Esophagus squamous epithelium (tissue), 5 donors: Measurements from ENCODE around the gene IER2. TPM values are rescaled to one million over a fixed set of nuclear protein-coding genes. Genes with fewer than 3 reads are reported as not detected.
"Not testable (repeated sequence)": the region's sequence is repeated elsewhere in the genome, so short reads cannot be mapped to it uniquely, and the experiment has no call there.

ENCODE experiments used
- DNase-seq: peaks from one replicate; lab custom pipeline; 2025; lab: John Stamatoyannopoulos, UW
- H3K27ac ChIP-seq, 4 donors: fragments of 200-600 bp; sonication (generic); one replicate each; pipeline ENCODE4 v1.5.1; 2016 to 2019; ENCODE audit warnings: mild to moderate bottlenecking in 1 of 4
- H3K27me3 ChIP-seq, 4 donors: fragments of 200-600 bp; sonication (generic); 1 replicate in 3 of 4; 2 replicates in 1 of 4; pipeline versions ENCODE4 v1.5.1 to v1.6.0; 2017 to 2021; ENCODE audit warnings: antibody characterized with exemption in 1 of 4
- H3K36me3 ChIP-seq, 3 donors: fragments of 200-600 bp; sonication (generic); one replicate each; pipeline ENCODE4 v1.5.1; 2016 to 2019
- H3K4me1 ChIP-seq, 3 donors: fragments of 200-600 bp; sonication (generic); one replicate each; pipeline ENCODE4 v1.5.1; 2017 to 2019
- H3K4me3 ChIP-seq, 4 donors: fragments of 200-600 bp; sonication (generic); 1 replicate in 3 of 4; 2 replicates in 1 of 4; pipeline ENCODE4 v1.5.1; 2016 to 2019; ENCODE audit warnings: mild to moderate bottlenecking in 2 of 4, moderate library complexity in 1 of 4
- H3K9me3 ChIP-seq, 3 donors: fragments of 200-600 bp; sonication (generic); one replicate each; pipeline ENCODE4 v1.5.1; 2016 to 2019
- POLR2A ChIP-seq, 4 donors: fragments of 450-650 bp; IDR thresholded peaks; one replicate each; pipeline ENCODE4 v1.6.1; 2017; ENCODE audit warnings: antibody characterized with exemption in 4 of 4, mild to moderate bottlenecking in 4 of 4, moderate library complexity in 3 of 4
- WGBS, 2 donors: methylation state at CpG; one replicate each; pipeline ENCODE4 v1.1.5; 2018; 5-methylcytosine and 5-hydroxymethylcytosine counted together
- intact Hi-C: fragments of 100-400 bp; cut with DNase I; formaldehyde crosslinking; loops from one replicate; pipeline ENCODE4 v1.15.0; 2022
- total RNA-seq, 4 donors: library from RNA; depleted of rRNA; stranded (reverse); fragments of >200 nt; gene quantifications; one replicate each; pipeline ENCODE4 v1.1.0, GENCODE V29; 2016
- TF ChIP-seq, protein P1 (sequence below), 6 experiments: fragments of 450-650 bp in 4 of 6; fragments of 200-600 bp in 2 of 6; sonication (generic) in 2 of 6; IDR thresholded peaks; one replicate each; pipeline ENCODE4 v1.5.1; 2016 to 2019; ENCODE audit warnings: antibody characterized with exemption in 6 of 6, mild to moderate bottlenecking in 4 of 6, moderate library complexity in 4 of 6
- donor health status: DM: yes; HTN: yes; CAD: no.

The IER2 gene
- total RNA-seq, 4 donors from 2014 or later: 46.5 to 118 (median 76.9) TPM

DNA sequence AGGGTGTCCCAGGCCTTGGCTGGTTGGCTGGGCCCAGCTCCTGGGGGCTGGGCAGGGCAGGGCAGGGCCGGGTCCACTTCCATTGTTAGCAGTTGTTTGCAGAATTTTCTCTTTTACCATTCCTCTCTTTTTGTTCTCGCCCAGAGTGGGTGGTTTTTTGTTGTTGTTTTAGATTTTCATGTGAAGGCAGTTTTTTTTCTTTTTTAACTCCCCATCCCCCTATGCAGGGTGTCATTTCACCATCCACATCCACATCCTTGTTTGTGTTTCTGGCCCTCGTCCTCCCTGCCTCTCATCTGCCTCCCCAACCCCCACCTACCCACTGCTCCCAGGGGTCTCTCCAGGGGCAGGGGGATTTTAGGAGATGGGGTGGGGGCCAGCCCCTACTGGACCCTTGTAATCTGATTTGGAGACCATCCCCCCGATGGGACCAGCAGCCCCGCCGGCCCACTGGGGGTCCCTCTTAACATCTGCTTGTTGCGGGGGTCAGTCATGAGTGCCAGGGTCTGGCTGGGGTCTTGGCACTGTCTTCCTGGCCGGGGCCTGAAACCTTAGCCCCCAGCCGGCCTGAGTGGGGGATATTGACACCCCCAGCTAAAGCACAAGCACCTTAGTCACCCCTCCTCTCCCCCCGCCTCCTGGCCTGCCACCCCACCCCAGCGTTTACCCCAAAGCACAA, 10.4 kb upstream of the IER2 start:
- WGBS, 2 donors: 55 to 78% methylated on average over 3 to 8 of the region's 11 CpGs
- no peak for DNase-seq
- peaks cover 41 to 89% (median 45%) of the 10 kb centered on the region in 3 donors for H3K36me3 ChIP-seq
- H3K27ac ChIP-seq: no peak overlapping the region
- no peak overlapping the region for H3K4me3 ChIP-seq
- no peak for TF ChIP-seq POLR2A (IDR thresholded peaks at IDR 0.05)
- TF ChIP-seq, protein P1, sequence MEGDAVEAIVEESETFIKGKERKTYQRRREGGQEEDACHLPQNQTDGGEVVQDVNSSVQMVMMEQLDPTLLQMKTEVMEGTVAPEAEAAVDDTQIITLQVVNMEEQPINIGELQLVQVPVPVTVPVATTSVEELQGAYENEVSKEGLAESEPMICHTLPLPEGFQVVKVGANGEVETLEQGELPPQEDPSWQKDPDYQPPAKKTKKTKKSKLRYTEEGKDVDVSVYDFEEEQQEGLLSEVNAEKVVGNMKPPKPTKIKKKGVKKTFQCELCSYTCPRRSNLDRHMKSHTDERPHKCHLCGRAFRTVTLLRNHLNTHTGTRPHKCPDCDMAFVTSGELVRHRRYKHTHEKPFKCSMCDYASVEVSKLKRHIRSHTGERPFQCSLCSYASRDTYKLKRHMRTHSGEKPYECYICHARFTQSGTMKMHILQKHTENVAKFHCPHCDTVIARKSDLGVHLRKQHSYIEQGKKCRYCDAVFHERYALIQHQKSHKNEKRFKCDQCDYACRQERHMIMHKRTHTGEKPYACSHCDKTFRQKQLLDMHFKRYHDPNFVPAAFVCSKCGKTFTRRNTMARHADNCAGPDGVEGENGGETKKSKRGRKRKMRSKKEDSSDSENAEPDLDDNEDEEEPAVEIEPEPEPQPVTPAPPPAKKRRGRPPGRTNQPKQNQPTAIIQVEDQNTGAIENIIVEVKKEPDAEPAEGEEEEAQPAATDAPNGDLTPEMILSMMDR (IDR thresholded peaks at IDR 0.05): no peak
- no peaks in the 10 kb centered on the region for H3K9me3 ChIP-seq
- peaks cover 0 to 14% (median 7%) of the 10 kb centered on the region in 3 donors for H3K4me1 ChIP-seq
- intact Hi-C loops: no loop called here
- H3K27me3 ChIP-seq: no peaks in the 10 kb centered on the region

DNA sequence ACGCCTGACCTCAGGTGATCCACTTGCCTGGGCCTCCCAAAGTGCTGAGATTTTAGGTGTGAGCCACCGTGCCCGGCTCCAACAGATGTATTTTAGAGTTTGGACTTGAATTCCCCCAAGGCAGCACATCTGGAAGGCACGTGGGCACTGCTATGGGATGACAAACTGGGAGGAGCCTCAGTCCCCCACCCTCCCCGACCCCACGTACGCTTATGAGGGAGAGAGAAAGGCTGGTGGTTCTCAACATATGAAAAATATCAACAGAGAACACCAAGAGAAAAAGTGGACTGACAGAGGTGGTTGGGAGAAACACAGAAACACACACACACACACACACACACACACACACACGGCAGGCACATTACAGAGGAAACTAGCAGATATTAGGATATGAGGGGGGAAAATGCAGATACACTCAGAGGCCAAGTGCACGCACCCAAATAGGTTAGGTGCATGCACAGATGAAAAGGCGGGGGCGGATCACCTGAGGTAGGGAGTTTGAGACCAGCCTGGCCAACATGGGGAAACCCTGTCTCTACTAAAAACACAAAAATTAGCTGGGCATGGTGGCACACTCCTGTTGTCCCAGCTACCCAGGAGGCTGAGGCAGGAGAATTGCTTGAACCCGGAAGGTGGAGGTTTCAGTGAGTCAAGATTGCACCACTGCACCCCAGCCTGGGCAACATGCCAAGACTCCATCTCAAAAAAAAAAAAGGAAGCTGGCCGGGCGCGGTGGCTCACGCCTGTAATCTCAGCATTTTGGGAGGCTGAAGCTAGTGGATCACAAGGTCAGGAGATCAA, 3.2 kb upstream of the IER2 start:
- Histone ChIP-seq H3K27me3 (no peaks in the 10 kb centered on the region), H3K4me1 (peaks cover 11 to 43% (median 18%) of the 10 kb centered on the region in 3 donors), H3K9me3 (no peaks in the 10 kb centered on the region), H3K36me3 (peaks cover 17 to 38% (median 17%) of the 10 kb centered on the region in 3 donors), H3K4me3 (no peak overlapping the region), H3K27ac (peak overlapping the region in 1 of 4 donors; percentile 26)
- no peak for DNase-seq
- 53 to 65% methylated on average over 9 to 13 of the region's 16 CpGs for WGBS, 2 donors
- TF ChIP-seq POLR2A (IDR thresholded peaks at IDR 0.05): no peak
- TF ChIP-seq, protein P1 (IDR thresholded peaks at IDR 0.05): no peak
- intact Hi-C loops: no loop called here

DNA sequence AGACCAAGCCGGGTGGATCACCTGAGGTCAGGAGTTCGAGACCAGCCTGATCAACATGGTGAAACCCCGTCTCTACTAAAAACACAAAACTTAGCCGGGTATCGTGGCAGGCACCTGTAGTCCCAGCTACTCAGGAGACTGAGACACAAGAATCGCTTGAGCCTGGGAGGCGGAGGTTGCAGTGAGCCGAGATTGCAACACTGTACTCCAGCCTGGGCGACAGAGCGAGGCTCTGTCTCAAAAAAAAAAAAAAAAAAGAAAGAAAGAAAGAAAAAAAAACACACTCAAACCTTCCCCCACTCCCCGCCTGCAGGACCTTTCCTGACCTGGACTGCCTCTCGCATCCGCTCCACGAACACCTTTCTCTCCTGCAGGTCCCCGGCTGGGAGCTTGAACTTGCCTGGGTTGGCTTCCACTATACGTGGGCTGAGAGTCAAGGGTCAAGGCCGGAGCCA, 1.0 kb upstream of the IER2 start:
- Histone ChIP-seq H3K4me1 (peaks cover 11 to 42% (median 11%) of the 10 kb centered on the region in 3 donors), H3K27ac (peak overlapping the region; percentile 96 to 100 (median 100)), H3K4me3 (peak overlapping the region; percentile 85 to 99 (median 94)), H3K36me3 (peaks cover 12 to 24% (median 17%) of the 10 kb centered on the region in 3 donors)
- H3K27me3 ChIP-seq, H3K9me3 ChIP-seq, DNase-seq, intact Hi-C loops: not testable (repeated sequence)
- WGBS, 2 donors: 23 to 26% methylated on average over 14 to 16 of the region's 17 CpGs

DNA sequence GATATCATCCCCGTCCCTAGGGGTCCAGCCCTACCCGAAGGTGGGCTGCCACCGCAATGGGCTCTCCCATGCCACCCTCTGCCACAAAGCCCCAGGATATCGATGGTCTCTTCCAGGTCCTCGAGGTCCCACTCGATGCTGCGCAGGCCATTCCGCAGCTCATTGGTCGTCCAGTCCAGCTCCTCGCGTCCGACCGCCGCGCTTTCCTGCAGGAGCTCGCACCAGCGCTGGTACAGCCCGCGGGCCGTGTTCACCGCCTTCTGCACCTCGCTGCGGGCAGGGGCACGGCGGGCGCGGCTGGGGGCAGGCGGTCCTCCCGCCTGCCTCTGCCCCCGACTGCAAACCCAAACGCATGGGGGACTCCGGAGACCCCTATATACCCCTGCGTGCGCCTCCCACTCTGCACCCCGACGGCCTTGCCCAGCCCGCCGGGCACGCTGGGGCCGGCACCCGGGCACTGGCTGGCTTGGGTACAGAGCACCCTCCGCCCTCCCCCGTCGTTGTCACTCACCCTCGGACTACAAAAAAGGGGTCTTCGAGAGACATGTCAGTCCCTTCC, 504 bp upstream of the IER2 start:
- no peak for DNase-seq
- intact Hi-C loops: no loop called here
- peak overlapping the region; percentile 96 to 100 (median 100) for H3K27ac ChIP-seq
- WGBS, 2 donors: 0 to 1% methylated on average over 6 to 15 of the region's 46 CpGs
- H3K4me3 ChIP-seq: peak overlapping the region; percentile 85 to 99 (median 94)
- H3K36me3 ChIP-seq: peaks cover 7 to 19% (median 12%) of the 10 kb centered on the region in 3 donors
- no peaks in the 10 kb centered on the region for H3K9me3 ChIP-seq
- peaks cover 11 to 45% (median 12%) of the 10 kb centered on the region in 3 donors for H3K4me1 ChIP-seq
- TF ChIP-seq POLR2A (IDR thresholded peaks at IDR 0.05): peak in 1 of 4 donors; percentile 4
- TF ChIP-seq, protein P1 (IDR thresholded peaks at IDR 0.05): no peak
- no peaks in the 10 kb centered on the region for H3K27me3 ChIP-seq

DNA sequence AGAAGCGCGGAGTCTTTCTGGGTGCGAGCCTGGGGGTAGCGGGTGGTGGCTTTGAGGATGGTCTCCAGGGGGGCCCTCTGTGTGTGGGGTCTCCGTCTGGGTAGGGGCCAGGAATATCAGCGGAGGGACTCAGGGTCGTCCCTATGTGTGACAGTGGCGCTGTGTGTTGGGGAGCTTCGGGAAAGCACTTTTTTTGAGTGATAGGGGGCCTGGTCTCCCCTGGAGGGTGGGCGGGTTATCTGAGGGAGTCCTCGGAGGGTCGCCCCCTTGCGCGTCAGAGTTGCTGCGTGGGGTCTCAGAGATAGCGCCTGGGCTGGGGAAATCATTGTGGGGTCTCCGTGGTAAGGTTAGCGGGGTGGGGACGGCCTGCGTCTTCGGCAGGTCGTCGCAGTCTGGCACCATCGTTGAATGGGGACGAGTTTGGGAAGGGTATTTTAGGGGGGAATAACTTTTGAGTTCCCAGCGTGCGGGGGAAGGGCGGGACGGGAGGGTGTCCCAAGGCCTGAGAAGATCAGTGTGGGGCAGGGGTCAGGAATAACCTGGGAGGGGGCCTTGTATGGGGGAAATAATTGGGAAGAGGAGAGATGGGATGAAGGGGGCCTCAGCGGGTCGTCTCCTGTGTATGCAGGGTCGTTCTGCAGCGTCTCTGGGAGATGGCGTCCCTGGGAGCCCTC, 857 bp downstream of the IER2 start:
- Histone ChIP-seq H3K9me3 (no peaks in the 10 kb centered on the region), H3K36me3 (peaks cover 0 to 8% (median 4%) of the 10 kb centered on the region in 3 donors), H3K27ac (peak overlapping the region; percentile 96 to 100 (median 100)), H3K4me3 (peak overlapping the region; percentile 85 to 99 (median 94)), H3K4me1 (peaks cover 24 to 59% (median 25%) of the 10 kb centered on the region in 3 donors), H3K27me3 (no peaks in the 10 kb centered on the region)
- WGBS, 2 donors: 0% methylated on average over 7 to 19 of the region's 34 CpGs
- no peak for DNase-seq
- intact Hi-C loops: no loop called here
- TF ChIP-seq, protein P1 (IDR thresholded peaks at IDR 0.05): no peak
- TF ChIP-seq POLR2A (IDR thresholded peaks at IDR 0.05): no peak
